ENCODE results near the gene LRIG1. TPM values are rescaled to one million over a fixed set of nuclear protein-coding genes. Genes with fewer than 3 reads are reported as not detected.

LRIG1 gene
- total and polyA plus RNA-seq, 2 donors from 2014 or later: 8.2 to 20.6 TPM

DNA sequence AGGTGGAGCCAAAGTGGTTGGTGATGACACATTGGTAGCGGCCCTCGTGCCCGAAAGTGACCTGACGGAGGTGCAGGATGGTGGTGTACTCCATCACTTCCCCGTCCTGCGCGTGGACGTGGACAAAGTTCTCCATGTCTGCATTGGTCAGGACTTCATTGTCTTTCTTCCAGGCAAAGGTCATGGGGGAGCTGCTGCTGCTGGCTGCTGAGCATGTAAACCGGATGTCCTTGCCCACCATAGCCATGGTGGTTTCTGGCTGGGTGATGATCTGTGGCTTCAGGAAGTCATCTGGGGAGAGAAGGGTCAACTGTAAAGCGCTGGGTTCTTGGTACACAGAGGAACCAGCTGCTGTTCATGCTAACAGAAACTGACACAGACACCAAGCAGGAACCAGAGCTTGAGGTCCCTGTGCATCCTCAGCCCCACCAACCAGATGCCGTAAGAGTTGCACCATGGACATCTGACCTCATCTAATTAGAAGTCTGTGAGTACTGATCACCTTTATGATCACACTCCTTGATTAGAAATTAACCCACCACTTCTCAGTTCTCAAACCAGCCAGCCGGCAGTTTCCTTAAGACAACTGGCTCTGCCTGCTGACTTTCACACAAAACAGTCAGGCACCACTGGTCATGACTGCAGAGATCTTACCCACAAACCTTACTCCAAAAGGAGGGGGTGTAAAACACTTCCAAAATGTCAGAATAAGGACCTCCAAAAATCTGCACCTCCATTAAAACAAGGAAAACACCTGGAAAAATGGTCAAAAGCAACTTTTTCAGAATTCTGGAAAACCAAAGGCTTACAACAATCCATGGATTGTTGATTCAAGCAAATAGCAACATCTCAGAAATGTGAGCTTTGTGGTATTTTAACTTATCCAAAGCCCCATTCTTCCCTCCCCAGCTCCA, 114.6 kb downstream of the LRIG1 start:
- peaks cover 0 to 5% (median 0%) of the 10 kb centered on the region in 3 donors for H3K9me3 ChIP-seq (ENCODE audit: control insufficient read depth in 2 of 3, insufficient read depth in 1 of 3, low read length in 3 of 3)
- TF ChIP-seq, protein P1, sequence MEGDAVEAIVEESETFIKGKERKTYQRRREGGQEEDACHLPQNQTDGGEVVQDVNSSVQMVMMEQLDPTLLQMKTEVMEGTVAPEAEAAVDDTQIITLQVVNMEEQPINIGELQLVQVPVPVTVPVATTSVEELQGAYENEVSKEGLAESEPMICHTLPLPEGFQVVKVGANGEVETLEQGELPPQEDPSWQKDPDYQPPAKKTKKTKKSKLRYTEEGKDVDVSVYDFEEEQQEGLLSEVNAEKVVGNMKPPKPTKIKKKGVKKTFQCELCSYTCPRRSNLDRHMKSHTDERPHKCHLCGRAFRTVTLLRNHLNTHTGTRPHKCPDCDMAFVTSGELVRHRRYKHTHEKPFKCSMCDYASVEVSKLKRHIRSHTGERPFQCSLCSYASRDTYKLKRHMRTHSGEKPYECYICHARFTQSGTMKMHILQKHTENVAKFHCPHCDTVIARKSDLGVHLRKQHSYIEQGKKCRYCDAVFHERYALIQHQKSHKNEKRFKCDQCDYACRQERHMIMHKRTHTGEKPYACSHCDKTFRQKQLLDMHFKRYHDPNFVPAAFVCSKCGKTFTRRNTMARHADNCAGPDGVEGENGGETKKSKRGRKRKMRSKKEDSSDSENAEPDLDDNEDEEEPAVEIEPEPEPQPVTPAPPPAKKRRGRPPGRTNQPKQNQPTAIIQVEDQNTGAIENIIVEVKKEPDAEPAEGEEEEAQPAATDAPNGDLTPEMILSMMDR (IDR thresholded peaks at IDR 0.05; ENCODE audit: borderline replicate concordance, extremely low read depth, insufficient read depth): no peak
- no peak overlapping the region for H3K9ac ChIP-seq (ENCODE audit: low read length in 3 of 3)
- no peaks in the 10 kb centered on the region for H3K4me1 ChIP-seq (ENCODE audit: control insufficient read depth in 2 of 3, insufficient read depth in 2 of 3, low read depth in 1 of 3, low read length in 3 of 3)
- no peaks in the 10 kb centered on the region for H3K27me3 ChIP-seq (ENCODE audit: control insufficient read depth, insufficient read depth, low read length)
- peaks cover 6 to 55% (median 26%) of the 10 kb centered on the region in 3 donors for H3K36me3 ChIP-seq (ENCODE audit: control insufficient read depth in 2 of 3, insufficient read depth in 3 of 3, low read length in 3 of 3)
- no peak overlapping the region for H3K4me3 ChIP-seq (ENCODE audit: low read length in 3 of 3)
- H3K27ac ChIP-seq (ENCODE audit: low read depth in 2 of 2, low read length in 2 of 2): no peak overlapping the region
- DNase-seq: peak in 1 of 5 donors; percentile 17
- FAIRE-seq: no peak
- intact Hi-C loops (cut with DNase I): no loop called here

DNA sequence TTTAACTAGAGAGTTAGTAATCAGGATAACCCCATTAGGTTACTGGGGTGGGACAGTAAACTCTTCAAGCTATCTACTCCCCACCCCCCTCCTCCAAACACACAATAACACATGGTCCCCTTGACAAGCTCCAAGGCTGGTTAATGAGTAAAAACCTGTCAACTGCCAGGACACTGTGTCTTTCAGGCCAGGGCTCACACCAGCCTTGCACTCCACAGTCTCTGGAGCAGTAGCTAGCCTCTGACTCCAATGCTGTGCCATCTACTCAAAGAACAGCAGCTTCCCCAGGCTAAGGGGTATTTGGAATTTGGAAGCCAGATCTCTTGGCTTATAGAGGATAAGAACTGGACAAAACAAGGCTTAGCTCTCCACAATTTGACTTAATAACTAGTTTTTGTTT, 115.8 kb downstream of the LRIG1 start:
- TF ChIP-seq, protein P1 (IDR thresholded peaks at IDR 0.05; ENCODE audit: borderline replicate concordance, extremely low read depth, insufficient read depth): no peak
- no peak overlapping the region for H3K27ac ChIP-seq (ENCODE audit: low read depth in 2 of 2, low read length in 2 of 2)

DNA sequence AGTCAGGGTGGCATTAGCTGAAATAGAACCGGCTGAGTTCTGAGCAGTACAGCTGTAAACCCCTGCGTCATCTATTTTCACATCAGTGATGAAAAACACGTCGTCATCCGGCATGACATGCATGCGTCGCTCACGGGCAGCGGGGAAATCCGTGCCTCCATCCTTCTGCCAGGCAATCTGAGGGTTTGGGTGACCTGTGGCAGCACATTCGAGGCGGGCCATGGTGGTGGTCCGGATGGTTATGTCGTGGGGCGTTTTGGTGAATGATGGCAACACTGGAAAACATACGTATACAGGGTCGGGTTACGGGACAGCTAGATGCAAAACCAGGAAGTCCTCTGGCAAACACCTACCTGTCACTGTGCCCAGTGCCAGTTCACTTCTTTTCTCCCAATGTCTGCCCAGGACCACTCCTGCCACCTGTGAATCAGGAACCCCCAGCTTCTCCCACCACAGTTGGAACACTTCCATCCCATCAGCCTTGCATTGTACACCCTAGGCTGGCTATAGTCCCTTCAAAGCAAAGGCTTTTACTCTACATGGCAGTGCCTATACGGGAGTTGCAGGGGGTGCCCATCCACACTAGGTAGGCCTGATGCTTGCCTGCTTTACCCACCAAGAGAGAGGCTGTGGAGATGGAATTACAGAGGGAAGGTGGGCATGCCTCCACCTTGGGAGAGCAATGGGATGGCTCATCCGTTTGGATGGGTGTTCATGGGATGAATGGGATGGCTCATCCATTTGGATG, 116.7 kb downstream of the LRIG1 start:
- Histone ChIP-seq H3K4me1 (ENCODE audit: control insufficient read depth in 2 of 3, insufficient read depth in 2 of 3, low read depth in 1 of 3, low read length in 3 of 3) (no peaks in the 10 kb centered on the region), H3K36me3 (ENCODE audit: control insufficient read depth in 2 of 3, insufficient read depth in 3 of 3, low read length in 3 of 3) (peaks cover 6 to 74% (median 35%) of the 10 kb centered on the region in 3 donors), H3K9ac (ENCODE audit: low read length in 3 of 3) (no peak overlapping the region), H3K27ac (ENCODE audit: low read depth in 2 of 2, low read length in 2 of 2) (no peak overlapping the region), H3K9me3 (ENCODE audit: control insufficient read depth in 2 of 3, insufficient read depth in 1 of 3, low read length in 3 of 3) (peaks cover 0 to 5% (median 0%) of the 10 kb centered on the region in 3 donors), H3K27me3 (ENCODE audit: control insufficient read depth, insufficient read depth, low read length) (no peaks in the 10 kb centered on the region), H3K4me3 (ENCODE audit: low read length in 3 of 3) (no peak overlapping the region)
- TF ChIP-seq, protein P1 (IDR thresholded peaks at IDR 0.05; ENCODE audit: borderline replicate concordance, extremely low read depth, insufficient read depth): no peak
- intact Hi-C loops (cut with DNase I): no loop called here
- DNase-seq (no peak), FAIRE-seq (no peak)

More for the DNA sequence above, 115.8 kb downstream of the LRIG1 start:
- no peak overlapping the region for H3K9ac ChIP-seq (ENCODE audit: low read length in 3 of 3)
- H3K4me1 ChIP-seq (ENCODE audit: control insufficient read depth in 2 of 3, insufficient read depth in 2 of 3, low read depth in 1 of 3, low read length in 3 of 3): no peaks in the 10 kb centered on the region
- H3K27me3 ChIP-seq (ENCODE audit: control insufficient read depth, insufficient read depth, low read length): no peaks in the 10 kb centered on the region
- FAIRE-seq (no peak), DNase-seq (no peak)
- peaks cover 6 to 67% (median 33%) of the 10 kb centered on the region in 3 donors for H3K36me3 ChIP-seq (ENCODE audit: control insufficient read depth in 2 of 3, insufficient read depth in 3 of 3, low read length in 3 of 3)
- intact Hi-C loops (cut with DNase I): no loop called here
- peaks cover 0 to 5% (median 0%) of the 10 kb centered on the region in 3 donors for H3K9me3 ChIP-seq (ENCODE audit: control insufficient read depth in 2 of 3, insufficient read depth in 1 of 3, low read length in 3 of 3)
- H3K4me3 ChIP-seq (ENCODE audit: low read length in 3 of 3): no peak overlapping the region
